ENCODE results near the gene FIBCD1. TPM values are rescaled to one million over a fixed set of nuclear protein-coding genes. Genes with fewer than 3 reads are reported as not detected.

The FIBCD1 gene
- polyA plus RNA-seq, 4 donors: 0.35 to 1.5 TPM; not detected in 2

DNA sequence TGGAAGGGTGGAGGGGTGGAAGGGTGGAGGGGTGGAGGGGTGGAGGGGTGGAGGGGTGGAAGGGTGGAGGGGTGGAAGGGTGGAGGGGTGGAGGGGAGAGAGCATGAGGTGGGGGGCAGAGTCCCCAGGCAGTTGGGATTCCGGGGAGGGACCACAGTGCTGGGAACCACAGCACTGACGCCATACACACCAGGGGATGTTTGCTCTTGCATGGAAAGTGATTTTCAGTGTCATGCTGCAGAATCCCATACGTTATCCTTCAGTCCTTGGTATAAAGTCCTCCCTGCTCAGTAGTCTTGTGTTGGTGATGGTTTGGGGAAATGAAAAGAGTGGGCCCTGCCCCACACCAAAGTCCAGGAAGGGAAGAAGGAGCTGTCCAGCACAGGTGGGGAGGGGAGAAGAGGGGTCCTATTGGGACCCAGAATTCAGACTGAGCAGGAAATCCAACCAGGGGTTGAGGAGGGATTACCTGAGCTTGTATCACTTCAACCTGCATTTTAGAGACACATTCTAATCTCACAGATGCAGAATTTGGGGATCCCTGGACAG is 5.5 kb upstream of the FIBCD1 start:
- no peak for DNase-seq
- Histone ChIP-seq H3K27me3 (ENCODE audit: control insufficient read depth in 3 of 3, insufficient read depth in 3 of 3, low read length in 3 of 3) (peaks cover 3 to 45% (median 12%) of the 10 kb centered on the region in 3 donors), H3K4me3 (ENCODE audit: low read depth in 1 of 3, low read length in 3 of 3) (no peak overlapping the region), H3K27ac (ENCODE audit: low read depth in 1 of 3, low read length in 2 of 3) (no peak overlapping the region), H3K36me3 (ENCODE audit: control insufficient read depth in 3 of 3, insufficient read depth in 2 of 3, low read depth in 1 of 3, low read length in 3 of 3) (no peaks in the 10 kb centered on the region), H3K4me1 (ENCODE audit: control insufficient read depth in 3 of 3, insufficient read depth in 2 of 3, low read depth in 1 of 3, low read length in 2 of 3) (peaks cover 0 to 2% (median 0%) of the 10 kb centered on the region in 3 donors), H3K9me3 (ENCODE audit: control insufficient read depth in 2 of 2, insufficient read depth in 1 of 2, low read depth in 1 of 2, low read length in 1 of 2) (peaks cover 0 to 3% of the 10 kb centered on the region in 2 donors)
- FAIRE-seq: no peak
- 29 to 39% (median 31%) methylated on average over 3 of the region's 3 CpGs for WGBS, 3 donors

DNA sequence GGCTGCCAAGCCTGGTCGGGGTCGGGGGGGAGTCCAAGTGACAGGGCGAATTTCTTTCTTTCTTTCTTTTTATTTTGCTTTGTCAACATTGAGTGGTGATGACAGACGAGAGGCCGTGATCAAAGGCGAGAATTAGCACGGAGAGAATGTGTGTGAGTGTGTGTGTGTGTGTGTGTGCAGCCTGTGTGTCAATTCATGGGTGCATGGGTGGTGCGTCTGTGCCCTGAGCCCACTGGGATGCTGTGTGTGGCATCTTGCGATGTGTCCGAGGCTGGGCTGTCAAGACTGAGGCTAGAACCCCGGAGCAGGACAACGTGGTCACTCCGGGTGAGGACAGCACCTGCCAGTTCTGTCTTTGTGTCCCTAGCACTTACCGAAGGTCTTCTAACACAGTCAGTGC is 4.7 kb upstream of the FIBCD1 start:
- H3K9me3 ChIP-seq (ENCODE audit: control insufficient read depth in 2 of 2, insufficient read depth in 1 of 2, low read depth in 1 of 2, low read length in 1 of 2): no peaks in the 10 kb centered on the region
- no peak for DNase-seq
- no peaks in the 10 kb centered on the region for H3K36me3 ChIP-seq (ENCODE audit: control insufficient read depth in 3 of 3, insufficient read depth in 2 of 3, low read depth in 1 of 3, low read length in 3 of 3)
- peaks cover 3 to 47% (median 9%) of the 10 kb centered on the region in 3 donors for H3K27me3 ChIP-seq (ENCODE audit: control insufficient read depth in 3 of 3, insufficient read depth in 3 of 3, low read length in 3 of 3)
- 46 to 57% (median 50%) methylated on average over 14 of the region's 14 CpGs for WGBS, 3 donors
- FAIRE-seq: no peak
- H3K4me3 ChIP-seq (ENCODE audit: low read depth in 1 of 3, low read length in 3 of 3): no peak overlapping the region
- no peak overlapping the region for H3K27ac ChIP-seq (ENCODE audit: low read depth in 1 of 3, low read length in 2 of 3)
- peaks cover 0 to 2% (median 0%) of the 10 kb centered on the region in 3 donors for H3K4me1 ChIP-seq (ENCODE audit: control insufficient read depth in 3 of 3, insufficient read depth in 2 of 3, low read depth in 1 of 3, low read length in 2 of 3)

- DNase-seq: no peak
- Histone ChIP-seq H3K9me3 (ENCODE audit: control insufficient read depth in 2 of 2, insufficient read depth in 1 of 2, low read depth in 1 of 2, low read length in 1 of 2) (no peaks in the 10 kb centered on the region), H3K27ac (ENCODE audit: low read depth in 1 of 3, low read length in 2 of 3) (no peak overlapping the region), H3K27me3 (ENCODE audit: control insufficient read depth in 3 of 3, insufficient read depth in 3 of 3, low read length in 3 of 3) (peaks cover 6 to 51% (median 8%) of the 10 kb centered on the region in 3 donors), H3K4me3 (ENCODE audit: low read depth in 1 of 3, low read length in 3 of 3) (no peak overlapping the region), H3K36me3 (ENCODE audit: control insufficient read depth in 3 of 3, insufficient read depth in 2 of 3, low read depth in 1 of 3, low read length in 3 of 3) (no peaks in the 10 kb centered on the region), H3K4me1 (ENCODE audit: control insufficient read depth in 3 of 3, insufficient read depth in 2 of 3, low read depth in 1 of 3, low read length in 2 of 3) (peaks cover 0 to 2% (median 0%) of the 10 kb centered on the region in 3 donors)
- WGBS, 3 donors: 70 to 79% (median 72%) methylated on average over 13 of the region's 13 CpGs
- no peak for FAIRE-seq
Observed at GRCh38 chr9:130943221-130943620, 4.2 kb upstream of the FIBCD1 start.

- H3K9me3 ChIP-seq (ENCODE audit: control insufficient read depth in 2 of 2, insufficient read depth in 1 of 2, low read depth in 1 of 2, low read length in 1 of 2): no peaks in the 10 kb centered on the region
- no peak for FAIRE-seq
Observed at GRCh38 chr9:130942679-130943078, 3.6 kb upstream of the FIBCD1 start.

GRCh38 chr9:130942084-130942483 is 3.0 kb upstream of the FIBCD1 start:
- Histone ChIP-seq H3K27ac (ENCODE audit: low read depth in 1 of 3, low read length in 2 of 3) (no peak overlapping the region), H3K4me3 (ENCODE audit: low read depth in 1 of 3, low read length in 3 of 3) (no peak overlapping the region), H3K36me3 (ENCODE audit: control insufficient read depth in 3 of 3, insufficient read depth in 2 of 3, low read depth in 1 of 3, low read length in 3 of 3) (no peaks in the 10 kb centered on the region), H3K4me1 (ENCODE audit: control insufficient read depth in 3 of 3, insufficient read depth in 2 of 3, low read depth in 1 of 3, low read length in 2 of 3) (peaks cover 0 to 2% (median 0%) of the 10 kb centered on the region in 3 donors), H3K27me3 (ENCODE audit: control insufficient read depth in 3 of 3, insufficient read depth in 3 of 3, low read length in 3 of 3) (peaks cover 8 to 52% (median 15%) of the 10 kb centered on the region in 3 donors), H3K9me3 (ENCODE audit: control insufficient read depth in 2 of 2, insufficient read depth in 1 of 2, low read depth in 1 of 2, low read length in 1 of 2) (no peaks in the 10 kb centered on the region)
- FAIRE-seq (no peak), DNase-seq (no peak)
- WGBS, 3 donors: 65 to 85% (median 65%) methylated on average over 6 of the region's 6 CpGs

More at GRCh38 chr9:130942679-130943078, 3.6 kb upstream of the FIBCD1 start:
- Histone ChIP-seq H3K4me1 (ENCODE audit: control insufficient read depth in 3 of 3, insufficient read depth in 2 of 3, low read depth in 1 of 3, low read length in 2 of 3) (peaks cover 0 to 2% (median 0%) of the 10 kb centered on the region in 3 donors), H3K27ac (ENCODE audit: low read depth in 1 of 3, low read length in 2 of 3) (no peak overlapping the region), H3K4me3 (ENCODE audit: low read depth in 1 of 3, low read length in 3 of 3) (no peak overlapping the region), H3K27me3 (ENCODE audit: control insufficient read depth in 3 of 3, insufficient read depth in 3 of 3, low read length in 3 of 3) (peaks cover 8 to 52% (median 11%) of the 10 kb centered on the region in 3 donors), H3K36me3 (ENCODE audit: control insufficient read depth in 3 of 3, insufficient read depth in 2 of 3, low read depth in 1 of 3, low read length in 3 of 3) (no peaks in the 10 kb centered on the region)
- DNase-seq: no peak
- 76 to 82% (median 78%) methylated on average over 10 of the region's 10 CpGs for WGBS, 3 donors

GRCh38 chr9:130940693-130941576 is 1.9 kb upstream of the FIBCD1 start:
- H3K36me3 ChIP-seq (ENCODE audit: control insufficient read depth in 3 of 3, insufficient read depth in 2 of 3, low read depth in 1 of 3, low read length in 3 of 3): no peaks in the 10 kb centered on the region
- H3K4me1 ChIP-seq (ENCODE audit: control insufficient read depth in 3 of 3, insufficient read depth in 2 of 3, low read depth in 1 of 3, low read length in 2 of 3): no peaks in the 10 kb centered on the region
- peaks cover 8 to 63% (median 17%) of the 10 kb centered on the region in 3 donors for H3K27me3 ChIP-seq (ENCODE audit: control insufficient read depth in 3 of 3, insufficient read depth in 3 of 3, low read length in 3 of 3)
- 4 to 6% (median 6%) methylated on average over 36 of the region's 36 CpGs for WGBS, 3 donors
- DNase-seq (peak; percentile 89 to 90), FAIRE-seq (no peak)
- no peaks in the 10 kb centered on the region for H3K9me3 ChIP-seq (ENCODE audit: control insufficient read depth in 2 of 2, insufficient read depth in 1 of 2, low read depth in 1 of 2, low read length in 1 of 2)
- H3K4me3 ChIP-seq (ENCODE audit: low read depth in 1 of 3, low read length in 3 of 3): no peak overlapping the region
- no peak overlapping the region for H3K27ac ChIP-seq (ENCODE audit: low read depth in 1 of 3, low read length in 2 of 3)

- H3K27ac ChIP-seq (ENCODE audit: low read depth in 1 of 3, low read length in 2 of 3): no peak overlapping the region
- FAIRE-seq (no peak), DNase-seq (no peak)
- peaks cover 0 to 5% (median 0%) of the 10 kb centered on the region in 3 donors for H3K4me1 ChIP-seq (ENCODE audit: control insufficient read depth in 3 of 3, insufficient read depth in 2 of 3, low read depth in 1 of 3, low read length in 2 of 3)
- H3K4me3 ChIP-seq (ENCODE audit: low read depth in 1 of 3, low read length in 3 of 3): peak overlapping the region in 1 of 3 donors; percentile 45
- no peaks in the 10 kb centered on the region for H3K36me3 ChIP-seq (ENCODE audit: control insufficient read depth in 3 of 3, insufficient read depth in 2 of 3, low read depth in 1 of 3, low read length in 3 of 3)
- WGBS, 3 donors: 1 to 3% (median 2%) methylated on average over 29 to 32 of the region's 32 CpGs
- H3K9me3 ChIP-seq (ENCODE audit: control insufficient read depth in 2 of 2, insufficient read depth in 1 of 2, low read depth in 1 of 2, low read length in 1 of 2): no peaks in the 10 kb centered on the region
- H3K27me3 ChIP-seq (ENCODE audit: control insufficient read depth in 3 of 3, insufficient read depth in 3 of 3, low read length in 3 of 3): peaks cover 8 to 70% (median 17%) of the 10 kb centered on the region in 3 donors
Observed at GRCh38 chr9:130940027-130940549, 1.0 kb upstream of the FIBCD1 start.

DNA sequence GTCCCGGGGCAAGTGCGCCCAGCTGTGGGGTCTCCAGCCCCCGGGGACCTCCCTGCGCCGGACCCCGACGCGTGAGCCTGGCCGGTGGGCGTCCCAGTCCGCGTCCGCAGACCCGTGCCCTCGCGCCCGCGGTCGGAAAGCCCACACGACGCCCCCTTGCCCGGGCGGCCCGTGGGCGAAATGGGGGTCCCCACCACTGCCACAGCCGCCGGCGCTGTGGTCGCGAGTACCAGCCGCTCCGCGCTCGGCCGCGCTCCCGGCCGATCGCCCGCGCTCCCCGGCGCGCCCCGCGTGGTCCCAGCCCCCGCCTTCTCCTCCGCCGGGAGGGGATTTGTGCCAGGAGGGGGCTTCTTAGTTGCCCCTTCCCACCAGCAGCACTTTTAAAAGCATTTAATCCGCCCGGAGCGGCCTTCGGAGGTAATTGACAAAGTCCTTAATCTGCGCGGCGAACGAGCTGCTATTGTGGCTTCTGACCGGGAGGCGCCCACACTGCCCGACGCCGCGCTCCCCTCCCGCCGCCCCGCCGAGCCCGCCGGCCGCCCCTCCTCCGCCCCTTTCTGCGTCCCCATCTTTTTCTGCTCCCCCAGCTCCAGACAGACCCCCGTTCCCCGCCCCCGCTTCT is 469 bp upstream of the FIBCD1 start:
- H3K27me3 ChIP-seq (ENCODE audit: control insufficient read depth in 3 of 3, insufficient read depth in 3 of 3, low read length in 3 of 3): peaks cover 8 to 73% (median 17%) of the 10 kb centered on the region in 3 donors
- H3K36me3 ChIP-seq (ENCODE audit: control insufficient read depth in 3 of 3, insufficient read depth in 2 of 3, low read depth in 1 of 3, low read length in 3 of 3): no peaks in the 10 kb centered on the region
- peaks cover 0 to 5% (median 0%) of the 10 kb centered on the region in 3 donors for H3K4me1 ChIP-seq (ENCODE audit: control insufficient read depth in 3 of 3, insufficient read depth in 2 of 3, low read depth in 1 of 3, low read length in 2 of 3)
- FAIRE-seq: no peak
- H3K4me3 ChIP-seq (ENCODE audit: low read depth in 1 of 3, low read length in 3 of 3): peak overlapping the region in 2 of 3 donors; percentile 26 to 45
- H3K27ac ChIP-seq (ENCODE audit: low read depth in 1 of 3, low read length in 2 of 3): no peak overlapping the region
- H3K9me3 ChIP-seq (ENCODE audit: control insufficient read depth in 2 of 2, insufficient read depth in 1 of 2, low read depth in 1 of 2, low read length in 1 of 2): no peaks in the 10 kb centered on the region
- WGBS, 3 donors: 0 to 1% (median 1%) methylated on average over 37 to 75 of the region's 75 CpGs
- DNase-seq: peak in 1 of 2 donors; percentile 48

Measured in small intestine (tissue), 7 donors.